Heart left ventricle (tissue), 13 donors: Measurements from ENCODE around the gene USP25.

ENCODE experiments used
- POLR2A ChIP-seq, 2 donors: fragments of 450-650 bp; IDR thresholded peaks; one replicate each; pipeline ENCODE4 v1.6.1; 2017; ENCODE audit warnings: antibody characterized with exemption in 2 of 2, mild to moderate bottlenecking in 2 of 2, moderate library complexity in 2 of 2
- TF ChIP-seq, protein P1 (sequence below), 12 donors: fragments of 200-600 bp; sonication (generic) in 4 of 12; IDR thresholded peaks; one replicate each; pipeline versions ENCODE4 v1.5.0 to v1.8.0; 2018 to 2022; ENCODE audit warnings: antibody characterized with exemption in 12 of 12, mild to moderate bottlenecking in 5 of 12
- donor health status: ischemic (EF 13 %, LVEDD 7.1; RV severe dilation, severe dysfunction).
- donor health status: DM: no; HTN: yes; CAD: no.
- donor health status: DM: no; HTN: no; CAD: no.
- donor health status: ischemic (EF 25% LVEDD 6.9; RV normal size, moderate dysfunction).
- donor health status: ischemic (EF 25% LVEDD 5.7; RV mildly dilated, moderate dysfunction).
- donor health status: ischemic (EF 35%, LVEDD 5.7; RV mildly dilated, moderate dysfunction).
- donor health status: nonischemic (EF 11% LVEDD 7.7; RV severe dilation, severe dysfunction).
- donor health status: DM: yes; HTN: yes; CAD: no.
- donor health status: PGD.
- donor health status: ischemic (EF 29% LVEDD 5.4; RV normal size, mild dysfunction).
- donor health status: nonischemic (EF 23%, LVEDD 6.1; RV moderate dilation, normal function).

DNA sequence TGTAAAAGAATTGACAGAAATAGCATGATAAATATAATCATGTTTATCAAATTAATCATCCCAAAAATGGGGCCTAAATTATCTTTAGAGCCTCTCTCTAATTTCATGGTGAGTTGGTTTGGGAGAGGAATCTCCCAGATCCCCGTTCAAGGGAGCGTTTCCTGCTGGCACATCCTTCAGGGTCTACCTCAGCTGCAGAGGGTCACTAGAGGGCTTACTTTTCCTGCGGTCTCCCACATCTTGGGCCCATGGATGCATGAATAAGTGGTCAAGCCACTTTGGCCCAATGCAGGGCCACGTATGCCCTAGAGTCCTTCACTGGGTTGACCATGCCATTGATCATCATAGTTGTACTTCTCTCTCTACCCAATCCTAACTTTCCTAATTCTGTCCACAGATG, 164.1 kb downstream of the USP25 start:
- TF ChIP-seq, protein P1, sequence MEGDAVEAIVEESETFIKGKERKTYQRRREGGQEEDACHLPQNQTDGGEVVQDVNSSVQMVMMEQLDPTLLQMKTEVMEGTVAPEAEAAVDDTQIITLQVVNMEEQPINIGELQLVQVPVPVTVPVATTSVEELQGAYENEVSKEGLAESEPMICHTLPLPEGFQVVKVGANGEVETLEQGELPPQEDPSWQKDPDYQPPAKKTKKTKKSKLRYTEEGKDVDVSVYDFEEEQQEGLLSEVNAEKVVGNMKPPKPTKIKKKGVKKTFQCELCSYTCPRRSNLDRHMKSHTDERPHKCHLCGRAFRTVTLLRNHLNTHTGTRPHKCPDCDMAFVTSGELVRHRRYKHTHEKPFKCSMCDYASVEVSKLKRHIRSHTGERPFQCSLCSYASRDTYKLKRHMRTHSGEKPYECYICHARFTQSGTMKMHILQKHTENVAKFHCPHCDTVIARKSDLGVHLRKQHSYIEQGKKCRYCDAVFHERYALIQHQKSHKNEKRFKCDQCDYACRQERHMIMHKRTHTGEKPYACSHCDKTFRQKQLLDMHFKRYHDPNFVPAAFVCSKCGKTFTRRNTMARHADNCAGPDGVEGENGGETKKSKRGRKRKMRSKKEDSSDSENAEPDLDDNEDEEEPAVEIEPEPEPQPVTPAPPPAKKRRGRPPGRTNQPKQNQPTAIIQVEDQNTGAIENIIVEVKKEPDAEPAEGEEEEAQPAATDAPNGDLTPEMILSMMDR (IDR thresholded peaks at IDR 0.05), result no peak
- TF ChIP-seq POLR2A (IDR thresholded peaks at IDR 0.05), result no peak
